Thyroid gland (tissue), 4 donors: ENCODE data around the gene PAFAH2. TPM values are rescaled to one million over a fixed set of nuclear protein-coding genes. Genes with fewer than 3 reads are reported as not detected.

ENCODE experiments used
- DNase-seq, 2 donors: peaks; one replicate each; pipeline ENCODE4 v3.0.0-alpha.2; 2019
- H3K27ac ChIP-seq, 3 donors: fragments of 200-600 bp; sonication (generic); 1 replicate in 2 of 3; 2 replicates in 1 of 3; pipeline ENCODE4 v1.5.1; 2016 to 2019; ENCODE audit warnings: mild to moderate bottlenecking in 1 of 3, moderate library complexity in 1 of 3
- H3K27me3 ChIP-seq: fragments of 200-600 bp; sonication (generic); one replicate; pipeline ENCODE4 v1.5.1; 2019
- H3K36me3 ChIP-seq, 2 donors: fragments of 200-600 bp; sonication (generic); one replicate each; pipeline ENCODE4 v1.5.1; 2016 to 2019
- H3K4me1 ChIP-seq, 2 donors: fragments of 200-600 bp; sonication (generic); one replicate each; pipeline ENCODE4 v1.5.1; 2017 to 2019
- H3K4me3 ChIP-seq, 3 donors: fragments of 200-600 bp; sonication (generic); replicated peaks in 1 of 3; 1 replicate in 2 of 3; 2 replicates in 1 of 3; pipeline ENCODE4 v1.5.1; 2016; ENCODE audit warnings: mild to moderate bottlenecking in 1 of 3
- H3K9me3 ChIP-seq: fragments of 200-600 bp; sonication (generic); one replicate; pipeline ENCODE4 v1.5.1; 2017
- CTCF ChIP-seq, 6 experiments: fragments of 200-600 bp in 3 of 6; fragments of 450-650 bp in 3 of 6; sonication (generic) in 3 of 6; IDR thresholded peaks; one replicate each; pipeline ENCODE4 v1.5.1; 2016 to 2019; ENCODE audit warnings: antibody characterized with exemption in 6 of 6, mild to moderate bottlenecking in 2 of 6, inconsistent platforms in 1 of 6, moderate library complexity in 1 of 6
- POLR2A ChIP-seq, 2 donors: fragments of 450-650 bp; IDR thresholded peaks; one replicate each; pipeline ENCODE4 v1.6.1; 2017; ENCODE audit warnings: antibody characterized with exemption in 2 of 2, mild to moderate bottlenecking in 2 of 2, moderate library complexity in 1 of 2
- WGBS, 2 donors: methylation state at CpG; one replicate each; pipeline ENCODE4 v1.1.5; 2017; 5-methylcytosine and 5-hydroxymethylcytosine counted together
- intact Hi-C: fragments of 100-400 bp; cut with DNase I; formaldehyde crosslinking; loops from one replicate; pipeline ENCODE4 v1.15.1; 2023
- total RNA-seq, 4 donors: library from RNA; depleted of rRNA; stranded (reverse); fragments of >200 nt; gene quantifications; one replicate each; pipeline ENCODE4 v1.2.3, GENCODE V29; 2016

PAFAH2 gene
- total RNA-seq, 4 donors from 2014 or later, result 22.5 to 35.4 (median 30.7) TPM

- WGBS, 2 donors, result 36 to 39% methylated on average over 19 to 23 of the region's 29 CpGs
- H3K27me3 ChIP-seq, result no peaks in the 10 kb centered on the region
- intact Hi-C loops, result no loop called here
- H3K4me3 ChIP-seq, result peak overlapping the region in 2 of 3 donors; percentile 23 to 62
- peak in 1 of 2 donors; percentile 15 for TF ChIP-seq POLR2A (IDR thresholded peaks at IDR 0.05)
- no peak for TF ChIP-seq CTCF (IDR thresholded peaks at IDR 0.05)
- H3K4me1 ChIP-seq, result peaks cover 15 to 42% of the 10 kb centered on the region in 2 donors
- peaks cover 0 to 6% of the 10 kb centered on the region in 2 donors for H3K36me3 ChIP-seq
- peak overlapping the region in 1 of 3 donors; percentile 77 for H3K27ac ChIP-seq
- no peaks in the 10 kb centered on the region for H3K9me3 ChIP-seq
- DNase-seq, result peak; percentile 83 to 86
Observed at GRCh38 chr1:26044971-26045721, 47.3 kb upstream of the PAFAH2 start.

- Histone ChIP-seq H3K4me1 (peaks cover 15 to 35% of the 10 kb centered on the region in 2 donors), H3K27ac (peak overlapping the region in 1 of 3 donors; percentile 77), H3K27me3 (no peaks in the 10 kb centered on the region), H3K4me3 (no peak overlapping the region), H3K9me3 (no peaks in the 10 kb centered on the region), H3K36me3 (peaks cover 0 to 6% of the 10 kb centered on the region in 2 donors)
- TF ChIP-seq POLR2A (IDR thresholded peaks at IDR 0.05) (no peak), CTCF (IDR thresholded peaks at IDR 0.05) (no peak)
- DNase-seq, result no peak
- 95 to 98% methylated on average over 2 to 3 of the region's 3 CpGs for WGBS, 2 donors
- intact Hi-C loops, result no loop called here
Observed at GRCh38 chr1:26044414-26044813, 46.6 kb upstream of the PAFAH2 start.

- no peak overlapping the region for H3K4me3 ChIP-seq
- no peaks in the 10 kb centered on the region for H3K27me3 ChIP-seq
- no peaks in the 10 kb centered on the region for H3K9me3 ChIP-seq
- 89 to 92% methylated on average over 2 of the region's 2 CpGs for WGBS, 2 donors
- peaks cover 0 to 6% of the 10 kb centered on the region in 2 donors for H3K36me3 ChIP-seq
- intact Hi-C loops, result no loop called here
- H3K4me1 ChIP-seq, result peaks cover 15 to 31% of the 10 kb centered on the region in 2 donors
- TF ChIP-seq POLR2A (IDR thresholded peaks at IDR 0.05), result no peak
- TF ChIP-seq CTCF (IDR thresholded peaks at IDR 0.05), result no peak
- H3K27ac ChIP-seq, result no peak overlapping the region
- DNase-seq, result no peak
Observed at GRCh38 chr1:26043765-26044164, 45.9 kb upstream of the PAFAH2 start.

GRCh38 chr1:26041978-26042377, 44.1 kb upstream of the PAFAH2 start:
- no peaks in the 10 kb centered on the region for H3K9me3 ChIP-seq
- no peak overlapping the region for H3K27ac ChIP-seq
- WGBS, 2 donors, result 77 to 82% methylated on average over 4 of the region's 4 CpGs
- no peak overlapping the region for H3K4me3 ChIP-seq
- intact Hi-C loops, result no loop called here
- TF ChIP-seq CTCF (IDR thresholded peaks at IDR 0.05) (no peak), POLR2A (IDR thresholded peaks at IDR 0.05) (no peak)
- peaks cover 0 to 6% of the 10 kb centered on the region in 2 donors for H3K36me3 ChIP-seq
- DNase-seq, result no peak
- peaks cover 15 to 28% of the 10 kb centered on the region in 2 donors for H3K4me1 ChIP-seq
- no peaks in the 10 kb centered on the region for H3K27me3 ChIP-seq

GRCh38 chr1:26041401-26041800, 43.5 kb upstream of the PAFAH2 start:
- TF ChIP-seq CTCF (IDR thresholded peaks at IDR 0.05) (no peak), POLR2A (IDR thresholded peaks at IDR 0.05) (no peak)
- no peaks in the 10 kb centered on the region for H3K9me3 ChIP-seq
- 72 to 75% methylated on average over 7 of the region's 7 CpGs for WGBS, 2 donors
- H3K27me3 ChIP-seq, result no peaks in the 10 kb centered on the region
- H3K27ac ChIP-seq, result no peak overlapping the region
- no peak for DNase-seq
- intact Hi-C loops, result no loop called here
- peaks cover 0 to 6% of the 10 kb centered on the region in 2 donors for H3K36me3 ChIP-seq
- no peak overlapping the region for H3K4me3 ChIP-seq
- peaks cover 14 to 28% of the 10 kb centered on the region in 2 donors for H3K4me1 ChIP-seq
